Thyroid gland (tissue), 4 donors: ENCODE data around the gene MBD3L5. TPM values are rescaled to one million over a fixed set of nuclear protein-coding genes. Genes with fewer than 3 reads are reported as not detected.
"Not testable (repeated sequence)": the region's sequence is repeated elsewhere in the genome, so short reads cannot be mapped to it uniquely, and the experiment has no call there.

Experiments
- DNase-seq, 2 donors: peaks; one replicate each; pipeline ENCODE4 v3.0.0-alpha.2; 2019
- H3K27ac ChIP-seq, 3 donors: fragments of 200-600 bp; sonication (generic); 1 replicate in 2 of 3; 2 replicates in 1 of 3; pipeline ENCODE4 v1.5.1; 2016 to 2019; ENCODE audit warnings: mild to moderate bottlenecking in 1 of 3, moderate library complexity in 1 of 3
- H3K27me3 ChIP-seq: fragments of 200-600 bp; sonication (generic); one replicate; pipeline ENCODE4 v1.5.1; 2019
- H3K36me3 ChIP-seq, 2 donors: fragments of 200-600 bp; sonication (generic); one replicate each; pipeline ENCODE4 v1.5.1; 2016 to 2019
- H3K4me1 ChIP-seq, 2 donors: fragments of 200-600 bp; sonication (generic); one replicate each; pipeline ENCODE4 v1.5.1; 2017 to 2019
- H3K4me3 ChIP-seq, 3 donors: fragments of 200-600 bp; sonication (generic); replicated peaks in 1 of 3; 1 replicate in 2 of 3; 2 replicates in 1 of 3; pipeline ENCODE4 v1.5.1; 2016; ENCODE audit warnings: mild to moderate bottlenecking in 1 of 3
- H3K9me3 ChIP-seq: fragments of 200-600 bp; sonication (generic); one replicate; pipeline ENCODE4 v1.5.1; 2017
- WGBS, 2 donors: methylation state at CpG; one replicate each; pipeline ENCODE4 v1.1.5; 2017; 5-methylcytosine and 5-hydroxymethylcytosine counted together
- intact Hi-C: fragments of 100-400 bp; cut with DNase I; formaldehyde crosslinking; loops from one replicate; pipeline ENCODE4 v1.15.1; 2023
- total RNA-seq, 4 donors: library from RNA; depleted of rRNA; stranded (reverse); fragments of >200 nt; gene quantifications; one replicate each; pipeline ENCODE4 v1.2.3, GENCODE V29; 2016

MBD3L5 gene
- total RNA-seq, 4 donors from 2014 or later, result not detected

GRCh38 chr19:7040079-7040478 is 9.7 kb downstream of the MBD3L5 start, which contains the start of gene MBD3L4:
Gene MBD3L4, minus strand, starts transcription at chr19:7040179. Its CDS starts 35 bp downstream, at chr19:7040144.
- H3K4me3 ChIP-seq, H3K27me3 ChIP-seq, H3K36me3 ChIP-seq, intact Hi-C loops, H3K4me1 ChIP-seq, H3K9me3 ChIP-seq, H3K27ac ChIP-seq, DNase-seq: not testable (repeated sequence)
- 86% methylated on average over 2 of the region's 9 CpGs; no CpG with 5 or more reads in 1 of the 2 donors for WGBS, 2 donors

GRCh38 chr19:7041563-7041962 is 11.2 kb downstream of the MBD3L5 start:
- H3K27ac ChIP-seq, H3K4me3 ChIP-seq, H3K27me3 ChIP-seq, intact Hi-C loops, H3K36me3 ChIP-seq, H3K4me1 ChIP-seq, H3K9me3 ChIP-seq, DNase-seq: not testable (repeated sequence)
- WGBS, 2 donors, result no CpG with 5 or more reads among the region's 2 CpGs

- H3K9me3 ChIP-seq, H3K4me3 ChIP-seq, intact Hi-C loops, H3K27ac ChIP-seq, H3K27me3 ChIP-seq, DNase-seq, H3K36me3 ChIP-seq, H3K4me1 ChIP-seq: not testable (repeated sequence)
- no CpG with 5 or more reads among the region's 7 CpGs for WGBS, 2 donors
Measured at GRCh38 chr19:7049021-7049420, 18.6 kb downstream of the MBD3L5 start, which contains the start of gene MBD3L2. Gene MBD3L2, plus strand, starts transcription at chr19:7049321. Its CDS starts 53 bp downstream, at chr19:7049374.

- H3K36me3 ChIP-seq, H3K27me3 ChIP-seq, H3K4me3 ChIP-seq, H3K4me1 ChIP-seq, H3K27ac ChIP-seq, DNase-seq, intact Hi-C loops, H3K9me3 ChIP-seq: not testable (repeated sequence)
- 64% methylated on average over 3 of the region's 5 CpGs; no CpG with 5 or more reads in 1 of the 2 donors for WGBS, 2 donors
Measured at GRCh38 chr19:7051421-7051820, 21.0 kb downstream of the MBD3L5 start.

- H3K9me3 ChIP-seq, H3K36me3 ChIP-seq, DNase-seq, H3K27me3 ChIP-seq, H3K27ac ChIP-seq, H3K4me3 ChIP-seq, intact Hi-C loops, H3K4me1 ChIP-seq: not testable (repeated sequence)
- WGBS, 2 donors, result 90 to 91% methylated on average over 7 of the region's 7 CpGs
Measured at GRCh38 chr19:7052896-7053295, 22.5 kb downstream of the MBD3L5 start.

- H3K27ac ChIP-seq, H3K36me3 ChIP-seq, H3K27me3 ChIP-seq, H3K4me1 ChIP-seq, H3K4me3 ChIP-seq, DNase-seq, H3K9me3 ChIP-seq, intact Hi-C loops: not testable (repeated sequence)
- WGBS, 2 donors, result 94 to 96% methylated on average over 12 to 14 of the region's 14 CpGs
Measured at GRCh38 chr19:7054635-7055368, 24.4 kb downstream of the MBD3L5 start.

- H3K27ac ChIP-seq, H3K4me1 ChIP-seq, H3K4me3 ChIP-seq, H3K36me3 ChIP-seq, H3K27me3 ChIP-seq, intact Hi-C loops, DNase-seq, H3K9me3 ChIP-seq: not testable (repeated sequence)
- 92 to 98% methylated on average over 11 to 14 of the region's 14 CpGs for WGBS, 2 donors
Measured at GRCh38 chr19:7055679-7056078, 25.3 kb downstream of the MBD3L5 start.

- H3K27me3 ChIP-seq, DNase-seq, H3K27ac ChIP-seq, intact Hi-C loops, H3K4me3 ChIP-seq, H3K9me3 ChIP-seq, H3K4me1 ChIP-seq, H3K36me3 ChIP-seq: not testable (repeated sequence)
- WGBS, 2 donors, result 71% methylated on average over 9 of the region's 16 CpGs; no CpG with 5 or more reads in 1 of the 2 donors
Measured at GRCh38 chr19:7056371-7056770, 26.0 kb downstream of the MBD3L5 start.

GRCh38 chr19:7058576-7058975 is 28.2 kb downstream of the MBD3L5 start, which contains the start of gene MBD3L3:
Gene MBD3L3, minus strand, starts transcription at chr19:7058676. Its CDS starts 71 bp downstream, at chr19:7058605.
- no CpG with 5 or more reads among the region's 8 CpGs for WGBS, 2 donors
- H3K4me1 ChIP-seq, H3K36me3 ChIP-seq, H3K27ac ChIP-seq, H3K4me3 ChIP-seq, H3K9me3 ChIP-seq, DNase-seq, H3K27me3 ChIP-seq, intact Hi-C loops: not testable (repeated sequence)

GRCh38 chr19:7059977-7060376 is 29.6 kb downstream of the MBD3L5 start:
- H3K36me3 ChIP-seq, intact Hi-C loops: not testable (repeated sequence)

More at GRCh38 chr19:7059977-7060376, 29.6 kb downstream of the MBD3L5 start:
- not testable (repeated sequence) for H3K9me3 ChIP-seq, H3K27ac ChIP-seq, H3K4me1 ChIP-seq, H3K4me3 ChIP-seq, H3K27me3 ChIP-seq, DNase-seq
- WGBS, 2 donors, result 55 to 74% methylated on average over 2 of the region's 2 CpGs
